Ovary (tissue), 9 donors: Measurements from ENCODE around the gene UBE2H. TPM values are rescaled to one million over a fixed set of nuclear protein-coding genes. Genes with fewer than 3 reads are reported as not detected.

Experiments
- DNase-seq, 5 donors: peaks; one replicate each; pipeline ENCODE4 v3.0.0-alpha.2; 2019 to 2020
- H3K27ac ChIP-seq, 2 donors: fragments of 200-600 bp; one replicate each; pipeline versions ENCODE4 v1.5.1 to v1.8.0; 2019 to 2022
- H3K27me3 ChIP-seq: fragments of 200-600 bp; one replicate; pipeline ENCODE4 v1.8.0; 2022
- H3K36me3 ChIP-seq: fragments of 200-600 bp; sonication (generic); one replicate; pipeline ENCODE4 v1.5.1; 2019
- H3K4me1 ChIP-seq: one replicate; pipeline ENCODE4 v1.8.1; 2013; ENCODE audit warnings: mild to moderate bottlenecking, moderate library complexity; ENCODE audit not compliant: insufficient read depth
- H3K4me3 ChIP-seq: fragments of 200-600 bp; sonication (generic); one replicate; pipeline ENCODE4 v1.5.1; 2017
- H3K9me3 ChIP-seq, 2 donors: fragments of 200-600 bp in 1 of 2; sonication (generic) in 1 of 2; one replicate each; pipeline versions ENCODE4 v1.5.1 to v1.8.1; 2013 to 2019; ENCODE audit warnings: mild to moderate bottlenecking in 1 of 2, moderate library complexity in 1 of 2
- CTCF ChIP-seq, 3 donors: fragments of 450-650 bp in 2 of 3; fragments of 200-600 bp in 1 of 3; IDR thresholded peaks; one replicate each; pipeline versions ENCODE4 v1.5.1 to v1.8.0; 2016 to 2022; ENCODE audit warnings: antibody characterized with exemption in 3 of 3, mild to moderate bottlenecking in 1 of 3
- EP300 ChIP-seq: sonication (generic); formaldehyde crosslinking; IDR thresholded peaks from one replicate; pipeline ENCODE4 v1.6.1; 2017; ENCODE audit warnings: antibody characterized with exemption
- POLR2A ChIP-seq: fragments of 450-650 bp; IDR thresholded peaks from one replicate; pipeline ENCODE4 v1.6.1; 2017; ENCODE audit warnings: antibody characterized with exemption, mild to moderate bottlenecking, moderate library complexity
- whole genome bisulfite sequencing, 3 donors: extraction: QIAGEN DNeasy Blood & Tissue Kit in 1 of 3; methylation state at CpG; one replicate each; pipeline versions ENCODE4 v1.1.5 to v1.1.7; 2013 to 2017; 5-methylcytosine and 5-hydroxymethylcytosine counted together
- intact Hi-C, 4 donors: fragments of 100-400 bp; cut with DNase I; formaldehyde crosslinking; loops; one replicate each; pipeline versions ENCODE4 v1.11.0 to v1.15.1; 2022 to 2023
- polyA plus RNA-seq, 2 donors: library from polyadenylated mRNA; stranded (reverse); fragments of 200-250 nt in 1 of 2; fragments of 350-450 nt in 1 of 2; fragmentation: Illumina TruSeq in 1 of 2; extraction: RNeasy Lipid Tissue Mini Kit (QIAGEN cat#74804) in 1 of 2; gene quantifications; one replicate each; pipeline ENCODE4 v1.2.3, GENCODE V29; 2013 to 2014
- total RNA-seq, 7 donors: library from RNA; depleted of rRNA in 2 of 7; stranded (reverse); fragments of >200 nt in 2 of 7; fragmentation: NEBNext Ultra II Directional in 3 of 7; extraction: Animal tissue kit (Norgen Biotek cat#: 25700) in 3 of 7; gene quantifications; one replicate each; pipeline versions ENCODE4 v1.1.0 to v1.2.4, GENCODE V29; 2016 to 2023
- donor health status: DM: no; HTN: no; CAD: no; lungs with moderate emphysema.
- donor health status: DM: no; HTN: no; CAD: no.
- donor health status: Bipolar disorder and iron deficiency.
- donor health status: DM: yes; HTN: yes; CAD: no.
- donor health status: DM: no; HTN: no; CAD: no.
- donor health status: DM: yes; HTN: yes; CAD: no.

The UBE2H gene
- total and polyA plus RNA-seq, 9 donors: 38.1 to 149 (median 64.7) TPM

GRCh38 chr7:129907122-129907736, 45.5 kb downstream of the UBE2H start:
- TF ChIP-seq POLR2A (no peak), CTCF (IDR thresholded peaks at IDR 0.05) (no peak), EP300 (no peak)
- H3K27ac ChIP-seq: no peak overlapping the region
- H3K9me3 ChIP-seq: no peaks in the 10 kb centered on the region
- WGBS, 3 donors: 45 to 49% (median 47%) methylated on average over 11 of the region's 11 CpGs
- no peaks in the 10 kb centered on the region for H3K27me3 ChIP-seq
- H3K4me3 ChIP-seq: no peak overlapping the region
- H3K36me3 ChIP-seq: no peaks in the 10 kb centered on the region
- peaks cover 11% of the 10 kb centered on the region for H3K4me1 ChIP-seq
- intact Hi-C loops: no loop called here
- no peak for DNase-seq

GRCh38 chr7:129906700-129907099, 46.1 kb downstream of the UBE2H start:
- no peak overlapping the region for H3K4me3 ChIP-seq
- no peaks in the 10 kb centered on the region for H3K36me3 ChIP-seq
- 73 to 81% (median 78%) methylated on average over 5 of the region's 5 CpGs for WGBS, 3 donors
- DNase-seq: no peak
- H3K27ac ChIP-seq: no peak overlapping the region
- H3K4me1 ChIP-seq: peaks cover 11% of the 10 kb centered on the region
- intact Hi-C loops: no loop called here
- no peaks in the 10 kb centered on the region for H3K27me3 ChIP-seq
- no peaks in the 10 kb centered on the region for H3K9me3 ChIP-seq
- TF ChIP-seq EP300: no peak
- TF ChIP-seq POLR2A: no peak
- no peak for TF ChIP-seq CTCF (IDR thresholded peaks at IDR 0.05)

GRCh38 chr7:129903935-129904334, 48.8 kb downstream of the UBE2H start:
- WGBS, 3 donors: 69 to 79% (median 73%) methylated on average over 5 of the region's 5 CpGs
- H3K4me1 ChIP-seq: peaks cover 8% of the 10 kb centered on the region

GRCh38 chr7:129902788-129903422, 49.9 kb downstream of the UBE2H start:
- intact Hi-C loops: no loop called here
- peaks cover 8% of the 10 kb centered on the region for H3K4me1 ChIP-seq
- no peak overlapping the region for H3K27ac ChIP-seq
- H3K27me3 ChIP-seq: no peaks in the 10 kb centered on the region
- no peak overlapping the region for H3K4me3 ChIP-seq
- 29 to 60% (median 41%) methylated on average over 8 of the region's 8 CpGs for WGBS, 3 donors
- TF ChIP-seq CTCF (IDR thresholded peaks at IDR 0.05): no peak
- TF ChIP-seq POLR2A: no peak
- TF ChIP-seq EP300: no peak
- no peaks in the 10 kb centered on the region for H3K36me3 ChIP-seq
- no peak for DNase-seq
- no peaks in the 10 kb centered on the region for H3K9me3 ChIP-seq

More at GRCh38 chr7:129903935-129904334, 48.8 kb downstream of the UBE2H start:
- Histone ChIP-seq H3K9me3 (no peaks in the 10 kb centered on the region), H3K36me3 (no peaks in the 10 kb centered on the region), H3K27me3 (no peaks in the 10 kb centered on the region), H3K27ac (no peak overlapping the region), H3K4me3 (no peak overlapping the region)
- intact Hi-C loops: no loop called here
- TF ChIP-seq EP300 (no peak), CTCF (IDR thresholded peaks at IDR 0.05) (no peak), POLR2A (no peak)
- DNase-seq: no peak
